Central memory CD4-positive, alpha-beta T cell (primary cell): Measurements from ENCODE around the gene PP2D1.
"Not testable (repeated sequence)": the region's sequence is repeated elsewhere in the genome, so short reads cannot be mapped to it uniquely, and the experiment has no call there.

Experiments
- DNase-seq: peaks from one replicate; pipeline ENCODE4 v3.0.0; 2022

PP2D1 gene

GRCh38 chr3:20039765-20040547, 27.9 kb upstream of the PP2D1 start, which contains the start of gene KAT2B:
KAT2B (plus strand) TSS chr3:20040446; CDS start chr3:20040478, 32 bp downstream.
- peak; percentile 82 for DNase-seq

GRCh38 chr3:20039466-20039764, 27.4 kb upstream of the PP2D1 start:
- no peak for DNase-seq

- peak; percentile 17 for DNase-seq
These were observed 26.8 kb upstream of the PP2D1 start for GRCh38 chr3:20038699-20039465.

GRCh38 chr3:20037255-20037996, 25.4 kb upstream of the PP2D1 start:
- DNase-seq: no peak

- no peak for DNase-seq
These were observed 23.0 kb upstream of the PP2D1 start for GRCh38 chr3:20035019-20035418.

GRCh38 chr3:20031939-20032338, 19.9 kb upstream of the PP2D1 start:
- not testable (repeated sequence) for DNase-seq

- DNase-seq: no peak
These were observed 16.9 kb upstream of the PP2D1 start for GRCh38 chr3:20028905-20029331.

- no peak for DNase-seq
These were observed 15.1 kb upstream of the PP2D1 start for GRCh38 chr3:20027136-20027535.

GRCh38 chr3:20023623-20024405, 11.8 kb upstream of the PP2D1 start:
- DNase-seq: no peak

GRCh38 chr3:20022954-20023622, 11.0 kb upstream of the PP2D1 start:
- no peak for DNase-seq

GRCh38 chr3:20016076-20016475, 4.0 kb upstream of the PP2D1 start:
- DNase-seq: not testable (repeated sequence)

GRCh38 chr3:20015525-20015924, 3.5 kb upstream of the PP2D1 start:
- no peak for DNase-seq

GRCh38 chr3:20013396-20013795, 1.3 kb upstream of the PP2D1 start:
- no peak for DNase-seq

- DNase-seq: no peak
These were observed 3.4 kb downstream of the PP2D1 start for GRCh38 chr3:20008646-20009045.

GRCh38 chr3:20007960-20008359, 4.1 kb downstream of the PP2D1 start:
- no peak for DNase-seq

- DNase-seq: no peak
These were observed 10.1 kb downstream of the PP2D1 start for GRCh38 chr3:20001932-20002331.

- no peak for DNase-seq
These were observed 14.6 kb downstream of the PP2D1 start for GRCh38 chr3:19997502-19997901.

- DNase-seq: no peak
These were observed 17.3 kb downstream of the PP2D1 start for GRCh38 chr3:19994796-19995195.

GRCh38 chr3:19988904-19989303, 23.2 kb downstream of the PP2D1 start:
- DNase-seq: not testable (repeated sequence)

GRCh38 chr3:19972054-19972453, 40.0 kb downstream of the PP2D1 start:
- DNase-seq: no peak

GRCh38 chr3:19970327-19970726, 41.7 kb downstream of the PP2D1 start:
- DNase-seq: no peak

GRCh38 chr3:19967812-19968211, 44.3 kb downstream of the PP2D1 start:
- DNase-seq: no peak
